ENCODE data around the gene FAM9C.

Gene FAM9C

DNA sequence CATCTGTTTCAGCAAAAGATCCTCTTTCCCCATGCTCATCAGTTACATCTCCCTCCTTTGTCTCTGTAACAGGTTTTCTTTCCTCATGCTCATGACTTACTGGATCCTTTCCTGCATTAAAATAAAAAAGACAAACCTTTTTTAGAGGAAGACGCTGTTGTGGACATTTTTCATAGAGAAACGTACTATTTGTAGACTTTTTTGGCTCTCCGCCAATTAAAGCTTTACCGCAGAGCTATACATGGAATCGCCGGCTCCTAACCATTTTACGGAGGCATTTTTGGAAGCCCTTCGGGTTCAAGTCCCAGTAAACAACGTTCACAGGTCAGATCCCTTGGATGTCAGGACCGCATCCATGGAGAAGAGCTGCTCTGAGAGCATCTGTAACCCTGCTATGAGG, 1.3 kb downstream of the FAM9C start:
- H3K27ac ChIP-seq (ENCODE audit: insufficient read depth in 1 of 2, low read depth in 1 of 2, low read length in 2 of 2, poor library complexity in 1 of 2, severe bottlenecking in 2 of 2), result no peak overlapping the region
- H3K4me3 ChIP-seq (ENCODE audit: control insufficient read depth in 1 of 7, extremely low read depth in 1 of 7, insufficient read depth in 4 of 7, low read depth in 2 of 7, low read length in 6 of 7), result no peak overlapping the region
- peaks cover 0 to 11% (median 0%) of the 10 kb centered on the region in 5 experiments for H3K27me3 ChIP-seq (replicated peaks in 2 of 5; ENCODE audit: control insufficient read depth in 4 of 5, insufficient read depth in 5 of 5, low read length in 4 of 5)
- no peak for DNase-seq
- H3K9me3 ChIP-seq (ENCODE audit: control extremely low read depth in 1 of 5, control insufficient read depth in 4 of 5, insufficient read depth in 2 of 5, low read depth in 1 of 5, low read length in 4 of 5), result no peaks in the 10 kb centered on the region
- CTCF ChIA-PET, result interaction anchor here (1.0 kb wide), 1 partner anchor 102 kb away, joined by 3 read pairs; no protein-coding TSS in a partner anchor
- 91% methylated on average over 10 of the region's 10 CpGs for WGBS (ENCODE audit: insufficient coverage)
- no peaks in the 10 kb centered on the region for H3K36me3 ChIP-seq (ENCODE audit: control insufficient read depth in 4 of 4, insufficient read depth in 4 of 4, low read length in 3 of 4)
- POLR2A ChIA-PET, result no interaction called here
- H3K4me1 ChIP-seq (ENCODE audit: control extremely low read depth in 1 of 4, control insufficient read depth in 4 of 4, insufficient read depth in 4 of 4, low read length in 3 of 4), result peaks cover 0 to 11% (median 0%) of the 10 kb centered on the region in 4 experiments

GRCh38 chrX:13036896-13037295, 7.5 kb downstream of the FAM9C start:
- DNase-seq, result no peak
- Histone ChIP-seq H3K36me3 (ENCODE audit: control insufficient read depth in 4 of 4, insufficient read depth in 4 of 4, low read length in 3 of 4) (no peaks in the 10 kb centered on the region), H3K9me3 (ENCODE audit: control extremely low read depth in 1 of 5, control insufficient read depth in 4 of 5, insufficient read depth in 2 of 5, low read depth in 1 of 5, low read length in 4 of 5) (no peaks in the 10 kb centered on the region), H3K27ac (ENCODE audit: insufficient read depth in 1 of 2, low read depth in 1 of 2, low read length in 2 of 2, poor library complexity in 1 of 2, severe bottlenecking in 2 of 2) (no peak overlapping the region), H3K27me3 (replicated peaks in 2 of 5; ENCODE audit: control insufficient read depth in 4 of 5, insufficient read depth in 5 of 5, low read length in 4 of 5) (peaks cover 0 to 3% (median 0%) of the 10 kb centered on the region in 5 experiments), H3K4me1 (ENCODE audit: control extremely low read depth in 1 of 4, control insufficient read depth in 4 of 4, insufficient read depth in 4 of 4, low read length in 3 of 4) (no peaks in the 10 kb centered on the region), H3K4me3 (ENCODE audit: control insufficient read depth in 1 of 7, extremely low read depth in 1 of 7, insufficient read depth in 4 of 7, low read depth in 2 of 7, low read length in 6 of 7) (no peak overlapping the region)
- ChIA-PET CTCF (no interaction called here), POLR2A (no interaction called here)
- WGBS (ENCODE audit: insufficient coverage), result 76% methylated on average over 3 of the region's 3 CpGs

- Histone ChIP-seq H3K36me3 (ENCODE audit: control insufficient read depth in 4 of 4, insufficient read depth in 4 of 4, low read length in 3 of 4) (no peaks in the 10 kb centered on the region), H3K4me1 (ENCODE audit: control extremely low read depth in 1 of 4, control insufficient read depth in 4 of 4, insufficient read depth in 4 of 4, low read length in 3 of 4) (peaks cover 0 to 8% (median 3%) of the 10 kb centered on the region in 4 experiments), H3K27me3 (replicated peaks in 2 of 5; ENCODE audit: control insufficient read depth in 4 of 5, insufficient read depth in 5 of 5, low read length in 4 of 5) (peaks cover 0 to 14% (median 0%) of the 10 kb centered on the region in 5 experiments), H3K9me3 (ENCODE audit: control extremely low read depth in 1 of 5, control insufficient read depth in 4 of 5, insufficient read depth in 2 of 5, low read depth in 1 of 5, low read length in 4 of 5) (no peaks in the 10 kb centered on the region), H3K4me3 (ENCODE audit: control insufficient read depth in 1 of 7, extremely low read depth in 1 of 7, insufficient read depth in 4 of 7, low read depth in 2 of 7, low read length in 6 of 7) (no peak overlapping the region), H3K27ac (ENCODE audit: insufficient read depth in 1 of 2, low read depth in 1 of 2, low read length in 2 of 2, poor library complexity in 1 of 2, severe bottlenecking in 2 of 2) (no peak overlapping the region)
- ChIA-PET CTCF (no interaction called here), POLR2A (no interaction called here)
- WGBS (ENCODE audit: insufficient coverage), result 83% methylated on average over 1 of the region's 2 CpGs
- DNase-seq, result no peak
Measured at GRCh38 chrX:13033193-13033592, 11.2 kb downstream of the FAM9C start.

DNA sequence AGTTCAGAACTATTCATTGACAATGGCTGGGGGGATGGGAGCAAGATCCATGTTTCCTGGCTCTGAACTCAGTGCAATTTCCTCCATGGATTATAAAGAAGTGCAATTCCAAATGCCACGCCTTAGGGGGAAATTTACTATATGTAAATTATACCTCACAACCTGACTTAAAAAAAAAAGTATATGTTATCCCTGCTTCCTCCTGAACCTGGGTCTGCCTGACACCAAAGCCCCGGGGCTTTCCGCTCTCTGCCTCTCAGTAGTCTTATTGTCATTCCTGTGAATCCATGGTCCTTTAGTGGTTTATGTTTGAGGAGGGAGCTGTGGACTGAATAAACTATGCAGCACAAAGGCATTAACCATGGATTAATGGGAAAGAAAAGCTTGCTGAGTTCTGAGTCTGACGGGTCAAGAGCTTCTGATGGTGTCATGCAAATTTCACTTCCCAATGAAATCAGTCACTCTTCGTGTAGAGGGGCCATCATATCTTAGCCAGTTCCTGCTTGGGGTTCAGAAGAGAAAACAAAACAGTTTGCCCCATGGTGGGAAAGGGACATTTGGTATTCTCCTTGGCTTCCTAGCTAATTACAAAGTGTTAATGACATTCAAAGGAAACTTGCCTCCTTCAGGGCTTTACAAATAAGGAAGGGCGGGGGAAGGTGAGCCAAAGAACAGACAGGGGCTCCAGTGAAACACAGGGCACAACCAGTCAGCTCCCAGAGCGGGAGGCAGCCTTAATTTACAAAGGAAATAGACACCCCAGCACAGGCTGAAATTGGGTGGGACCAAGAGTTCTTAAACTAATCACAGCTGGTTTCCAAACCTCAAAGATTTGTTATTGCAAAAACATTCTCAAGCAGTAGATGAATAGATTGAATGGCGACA, 14.3 kb downstream of the FAM9C start:
- Histone ChIP-seq H3K36me3 (ENCODE audit: control insufficient read depth in 4 of 4, insufficient read depth in 4 of 4, low read length in 3 of 4) (no peaks in the 10 kb centered on the region), H3K4me1 (ENCODE audit: control extremely low read depth in 1 of 4, control insufficient read depth in 4 of 4, insufficient read depth in 4 of 4, low read length in 3 of 4) (peaks cover 0 to 8% (median 3%) of the 10 kb centered on the region in 4 experiments), H3K27ac (ENCODE audit: insufficient read depth in 1 of 2, low read depth in 1 of 2, low read length in 2 of 2, poor library complexity in 1 of 2, severe bottlenecking in 2 of 2) (no peak overlapping the region), H3K9me3 (ENCODE audit: control extremely low read depth in 1 of 5, control insufficient read depth in 4 of 5, insufficient read depth in 2 of 5, low read depth in 1 of 5, low read length in 4 of 5) (no peaks in the 10 kb centered on the region), H3K4me3 (ENCODE audit: control insufficient read depth in 1 of 7, extremely low read depth in 1 of 7, insufficient read depth in 4 of 7, low read depth in 2 of 7, low read length in 6 of 7) (no peak overlapping the region), H3K27me3 (replicated peaks in 2 of 5; ENCODE audit: control insufficient read depth in 4 of 5, insufficient read depth in 5 of 5, low read length in 4 of 5) (peaks cover 0 to 14% (median 0%) of the 10 kb centered on the region in 5 experiments)
- DNase-seq, result no peak
- 54% methylated on average over 4 of the region's 8 CpGs for WGBS (ENCODE audit: insufficient coverage)
- CTCF ChIA-PET, result interaction anchor here (1.1 to 1.4 kb wide), 3 partner anchors 8 to 24 kb away, joined by 3 to 4 read pairs (median 3); no protein-coding TSS in a partner anchor
- POLR2A ChIA-PET, result no interaction called here

DNA sequence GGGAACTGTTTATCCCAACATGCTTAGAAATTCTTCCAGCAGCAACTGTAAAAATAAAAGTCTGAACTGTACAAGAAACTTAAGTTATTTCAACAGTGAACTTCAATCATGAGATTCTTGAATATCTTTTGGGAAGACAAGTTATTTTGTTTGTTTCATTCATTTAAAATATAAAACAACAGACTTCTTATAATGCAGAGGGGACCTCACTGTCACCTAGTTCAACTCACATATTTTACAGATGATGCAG, 14.9 kb downstream of the FAM9C start:
- Histone ChIP-seq H3K27me3 (replicated peaks in 2 of 5; ENCODE audit: control insufficient read depth in 4 of 5, insufficient read depth in 5 of 5, low read length in 4 of 5) (peaks cover 0 to 14% (median 0%) of the 10 kb centered on the region in 5 experiments), H3K36me3 (ENCODE audit: control insufficient read depth in 4 of 4, insufficient read depth in 4 of 4, low read length in 3 of 4) (no peaks in the 10 kb centered on the region), H3K4me3 (ENCODE audit: control insufficient read depth in 1 of 7, extremely low read depth in 1 of 7, insufficient read depth in 4 of 7, low read depth in 2 of 7, low read length in 6 of 7) (no peak overlapping the region), H3K4me1 (ENCODE audit: control extremely low read depth in 1 of 4, control insufficient read depth in 4 of 4, insufficient read depth in 4 of 4, low read length in 3 of 4) (peaks cover 0 to 8% (median 3%) of the 10 kb centered on the region in 4 experiments), H3K9me3 (ENCODE audit: control extremely low read depth in 1 of 5, control insufficient read depth in 4 of 5, insufficient read depth in 2 of 5, low read depth in 1 of 5, low read length in 4 of 5) (no peaks in the 10 kb centered on the region), H3K27ac (ENCODE audit: insufficient read depth in 1 of 2, low read depth in 1 of 2, low read length in 2 of 2, poor library complexity in 1 of 2, severe bottlenecking in 2 of 2) (no peak overlapping the region)
- ChIA-PET CTCF (interaction anchor here (1.4 kb wide), 1 partner anchor 8 kb away, joined by 3 read pairs; no protein-coding TSS in a partner anchor), POLR2A (no interaction called here)
- no peak for DNase-seq

- 25% methylated on average over 4 of the region's 6 CpGs for WGBS (ENCODE audit: insufficient coverage)
- CTCF ChIA-PET, result no interaction called here
- POLR2A ChIA-PET, result no interaction called here
Measured at GRCh38 chrX:13028871-13029636, 15.4 kb downstream of the FAM9C start.

More at GRCh38 chrX:13028871-13029636, 15.4 kb downstream of the FAM9C start:
- Histone ChIP-seq H3K36me3 (ENCODE audit: control insufficient read depth in 4 of 4, insufficient read depth in 4 of 4, low read length in 3 of 4) (no peaks in the 10 kb centered on the region), H3K4me1 (ENCODE audit: control extremely low read depth in 1 of 4, control insufficient read depth in 4 of 4, insufficient read depth in 4 of 4, low read length in 3 of 4) (peaks cover 0 to 8% (median 3%) of the 10 kb centered on the region in 4 experiments), H3K9me3 (ENCODE audit: control extremely low read depth in 1 of 5, control insufficient read depth in 4 of 5, insufficient read depth in 2 of 5, low read depth in 1 of 5, low read length in 4 of 5) (no peaks in the 10 kb centered on the region), H3K4me3 (ENCODE audit: control insufficient read depth in 1 of 7, extremely low read depth in 1 of 7, insufficient read depth in 4 of 7, low read depth in 2 of 7, low read length in 6 of 7) (no peak overlapping the region), H3K27me3 (replicated peaks in 2 of 5; ENCODE audit: control insufficient read depth in 4 of 5, insufficient read depth in 5 of 5, low read length in 4 of 5) (peaks cover 0 to 14% (median 0%) of the 10 kb centered on the region in 5 experiments), H3K27ac (ENCODE audit: insufficient read depth in 1 of 2, low read depth in 1 of 2, low read length in 2 of 2, poor library complexity in 1 of 2, severe bottlenecking in 2 of 2) (no peak overlapping the region)
- no peak for DNase-seq
